ENCODE data around the gene ATP9B.

ATP9B gene

DNA sequence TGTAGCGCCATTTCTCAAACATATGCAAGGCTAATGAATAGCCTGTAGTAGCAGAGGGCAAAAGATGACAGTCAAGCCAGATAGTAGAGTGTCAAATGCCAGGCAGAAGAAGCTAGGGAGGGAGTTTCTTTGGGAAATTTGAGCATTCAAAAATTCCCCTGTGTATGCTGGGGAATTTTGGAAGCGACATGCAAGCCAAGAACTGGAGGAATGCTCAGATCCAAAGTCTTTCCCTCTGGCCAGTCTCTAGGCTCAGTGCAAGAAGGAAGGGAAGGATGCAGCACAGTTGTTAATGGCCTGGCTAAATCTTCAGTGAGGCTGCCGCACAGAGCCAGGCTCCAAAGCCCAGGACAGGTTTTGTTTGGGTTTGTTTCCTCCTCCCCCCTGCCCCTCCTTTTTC is 59.9 kb downstream of the ATP9B start:
- TF ChIP-seq, protein P1, sequence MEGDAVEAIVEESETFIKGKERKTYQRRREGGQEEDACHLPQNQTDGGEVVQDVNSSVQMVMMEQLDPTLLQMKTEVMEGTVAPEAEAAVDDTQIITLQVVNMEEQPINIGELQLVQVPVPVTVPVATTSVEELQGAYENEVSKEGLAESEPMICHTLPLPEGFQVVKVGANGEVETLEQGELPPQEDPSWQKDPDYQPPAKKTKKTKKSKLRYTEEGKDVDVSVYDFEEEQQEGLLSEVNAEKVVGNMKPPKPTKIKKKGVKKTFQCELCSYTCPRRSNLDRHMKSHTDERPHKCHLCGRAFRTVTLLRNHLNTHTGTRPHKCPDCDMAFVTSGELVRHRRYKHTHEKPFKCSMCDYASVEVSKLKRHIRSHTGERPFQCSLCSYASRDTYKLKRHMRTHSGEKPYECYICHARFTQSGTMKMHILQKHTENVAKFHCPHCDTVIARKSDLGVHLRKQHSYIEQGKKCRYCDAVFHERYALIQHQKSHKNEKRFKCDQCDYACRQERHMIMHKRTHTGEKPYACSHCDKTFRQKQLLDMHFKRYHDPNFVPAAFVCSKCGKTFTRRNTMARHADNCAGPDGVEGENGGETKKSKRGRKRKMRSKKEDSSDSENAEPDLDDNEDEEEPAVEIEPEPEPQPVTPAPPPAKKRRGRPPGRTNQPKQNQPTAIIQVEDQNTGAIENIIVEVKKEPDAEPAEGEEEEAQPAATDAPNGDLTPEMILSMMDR (IDR thresholded peaks at IDR 0.05; ENCODE audit: borderline replicate concordance, insufficient read depth, low read depth, low read length) = no peak

DNA sequence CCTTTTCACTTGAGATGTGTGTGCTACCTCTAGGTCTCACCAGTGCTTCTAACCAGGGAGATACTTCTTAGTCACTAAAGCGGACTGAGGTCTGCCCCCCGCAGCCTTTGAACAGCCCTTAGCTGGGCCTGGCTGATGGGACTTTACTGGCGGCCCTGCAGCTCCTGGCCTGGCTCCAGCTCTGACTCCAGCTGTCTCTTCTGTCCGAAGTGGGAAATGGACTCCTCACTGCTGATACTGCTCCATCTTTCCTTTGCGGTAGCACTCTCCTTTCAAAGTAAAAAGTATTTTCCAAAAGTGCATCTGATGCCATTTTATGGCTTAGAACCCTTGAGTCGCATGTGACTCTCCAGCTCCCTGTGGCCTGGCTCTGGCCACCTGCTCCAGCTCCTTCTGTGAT is 64.5 kb downstream of the ATP9B start:
- TF ChIP-seq, protein P1 (IDR thresholded peaks at IDR 0.05; ENCODE audit: borderline replicate concordance, insufficient read depth, low read depth, low read length) = no peak
- H3K4me3 ChIP-seq (ENCODE audit: low read depth, low read length) = no peak overlapping the region

More for the DNA sequence above, 59.9 kb downstream of the ATP9B start:
- no peak overlapping the region for H3K4me3 ChIP-seq (ENCODE audit: low read depth, low read length)

DNA sequence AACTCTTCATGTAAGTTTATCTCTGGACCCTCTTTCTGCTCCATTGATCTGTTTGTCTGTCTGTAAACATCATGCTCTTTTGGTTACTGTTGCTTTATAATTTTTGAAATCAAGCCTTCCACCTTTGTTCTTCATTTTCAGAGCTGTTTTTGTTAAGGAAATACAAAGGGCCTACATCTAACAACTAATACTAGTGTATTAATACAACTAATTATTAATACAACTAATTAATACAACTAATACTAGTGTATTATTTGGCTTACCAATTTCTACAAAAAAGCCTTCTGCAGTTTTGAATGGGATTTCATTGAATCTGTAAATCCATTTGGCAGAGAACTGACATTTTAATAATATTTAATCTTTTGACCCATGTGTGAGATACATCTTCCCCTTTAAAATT is 66.7 kb downstream of the ATP9B start:
- no peak overlapping the region for H3K4me3 ChIP-seq (ENCODE audit: low read depth, low read length)
- TF ChIP-seq, protein P1 (IDR thresholded peaks at IDR 0.05; ENCODE audit: borderline replicate concordance, insufficient read depth, low read depth, low read length) = no peak

DNA sequence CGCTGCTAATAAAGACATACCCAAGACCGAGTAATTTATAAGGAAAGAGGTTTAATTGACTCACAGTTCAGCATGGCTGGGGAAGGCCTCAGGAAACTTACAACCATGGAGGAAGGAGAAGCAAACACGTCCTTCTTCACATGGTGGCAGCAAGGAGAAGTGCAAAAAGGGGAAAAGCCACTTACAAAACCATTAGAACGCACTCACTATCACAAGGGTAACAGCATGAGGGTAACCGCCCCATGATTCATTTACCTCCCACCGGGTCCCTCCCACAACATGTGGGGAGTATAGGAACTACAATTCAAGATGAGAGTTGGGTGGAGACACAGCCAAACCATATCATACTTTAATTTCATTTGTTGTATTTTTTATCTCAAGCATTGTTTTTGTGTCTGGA is 67.5 kb downstream of the ATP9B start:
- TF ChIP-seq, protein P1 (IDR thresholded peaks at IDR 0.05; ENCODE audit: borderline replicate concordance, insufficient read depth, low read depth, low read length) = no peak
- H3K4me3 ChIP-seq (ENCODE audit: low read depth, low read length) = no peak overlapping the region

DNA sequence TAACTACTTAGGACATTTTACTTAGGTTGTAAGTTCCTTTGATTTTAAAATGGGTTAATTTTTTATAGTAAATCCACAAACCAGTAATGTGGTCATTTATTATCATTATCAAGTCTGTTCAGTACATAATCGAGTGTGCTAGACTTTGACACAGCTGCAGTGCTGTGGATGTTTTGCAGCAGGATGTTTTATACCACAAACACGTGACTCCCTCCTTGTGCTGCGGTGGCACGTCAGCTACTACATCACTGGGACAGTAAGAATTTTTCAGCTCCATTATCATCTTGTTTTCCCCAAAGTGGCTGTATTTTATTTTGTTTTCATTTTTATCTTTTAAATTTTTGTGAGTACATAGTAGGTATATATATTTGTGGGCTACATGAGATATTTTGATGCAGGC is 70.0 kb downstream of the ATP9B start:
- H3K4me3 ChIP-seq (ENCODE audit: low read depth, low read length) = no peak overlapping the region
- TF ChIP-seq, protein P1 (IDR thresholded peaks at IDR 0.05; ENCODE audit: borderline replicate concordance, insufficient read depth, low read depth, low read length) = no peak

DNA sequence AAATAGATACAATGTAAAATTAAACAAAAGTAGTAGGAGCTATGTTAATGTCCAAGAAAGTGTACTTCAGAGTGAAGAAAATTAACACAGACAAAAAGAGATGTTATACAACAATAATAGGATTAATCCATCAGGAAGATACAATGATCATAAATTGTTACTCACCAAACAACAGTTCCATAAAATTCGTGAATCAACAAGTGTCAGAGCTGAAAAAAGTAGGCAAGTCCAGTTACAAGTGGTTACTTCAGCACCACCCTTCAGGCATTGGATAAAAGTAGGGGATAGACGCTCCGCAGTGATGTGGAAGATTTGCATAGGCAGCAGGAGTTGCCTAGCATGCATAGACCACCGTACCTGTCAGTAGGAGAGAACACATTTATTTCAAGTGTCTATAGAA is 77.8 kb downstream of the ATP9B start:
- no peak overlapping the region for H3K4me3 ChIP-seq (ENCODE audit: low read depth, low read length)
- TF ChIP-seq, protein P1 (IDR thresholded peaks at IDR 0.05; ENCODE audit: borderline replicate concordance, insufficient read depth, low read depth, low read length) = no peak

DNA sequence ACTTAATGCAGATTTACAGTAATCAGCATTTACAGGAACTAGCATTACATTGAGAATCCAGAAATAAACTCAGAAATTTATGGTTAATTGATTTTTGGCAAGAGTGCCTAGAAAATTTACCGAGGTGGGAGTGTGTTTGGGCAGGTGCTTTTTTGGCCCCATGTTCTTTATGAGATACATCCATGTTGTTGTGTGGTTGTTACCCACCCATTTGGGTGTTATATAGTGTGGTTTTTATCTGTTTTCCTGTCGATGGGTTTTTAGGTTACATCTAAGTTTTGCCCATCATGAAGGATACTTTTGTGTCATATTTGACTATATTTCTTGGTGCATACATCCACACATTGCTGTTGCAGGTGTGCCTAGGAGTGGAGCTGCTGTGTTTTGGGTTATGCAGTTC is 82.0 kb downstream of the ATP9B start:
- TF ChIP-seq, protein P1 (IDR thresholded peaks at IDR 0.05; ENCODE audit: borderline replicate concordance, insufficient read depth, low read depth, low read length) = no peak
- no peak overlapping the region for H3K4me3 ChIP-seq (ENCODE audit: low read depth, low read length)
